Measurements from ENCODE around the gene CCT5. TPM values are rescaled to one million over a fixed set of nuclear protein-coding genes. Genes with fewer than 3 reads are reported as not detected.

Gene CCT5
- total RNA-seq, 2 donors from 2014 or later: 110 to 135 TPM

- Histone ChIP-seq H3K9me3 (no peaks in the 10 kb centered on the region), H3K27ac (no peak overlapping the region), H3K36me3 (peaks cover 4% of the 10 kb centered on the region), H3K4me1 (ENCODE audit: control insufficient read depth in 1 of 2, low read depth in 2 of 2) (peaks cover 15 to 24% of the 10 kb centered on the region in 2 donors), H3K4me3 (peak overlapping the region; percentile 93), H3K27me3 (replicated peaks; ENCODE audit: insufficient read depth) (no peaks in the 10 kb centered on the region)
- TF ChIP-seq CTCF (IDR thresholded peaks at IDR 0.05): no peak
- ATAC-seq (ENCODE audit: insufficient number of reproducible peaks, low FRiP score, low read depth) (no peak), DNase-seq (ENCODE audit: low spot score) (no peak)
These were observed 1.3 kb downstream of the CCT5 start for GRCh38 chr5:10251405-10251804.

DNA sequence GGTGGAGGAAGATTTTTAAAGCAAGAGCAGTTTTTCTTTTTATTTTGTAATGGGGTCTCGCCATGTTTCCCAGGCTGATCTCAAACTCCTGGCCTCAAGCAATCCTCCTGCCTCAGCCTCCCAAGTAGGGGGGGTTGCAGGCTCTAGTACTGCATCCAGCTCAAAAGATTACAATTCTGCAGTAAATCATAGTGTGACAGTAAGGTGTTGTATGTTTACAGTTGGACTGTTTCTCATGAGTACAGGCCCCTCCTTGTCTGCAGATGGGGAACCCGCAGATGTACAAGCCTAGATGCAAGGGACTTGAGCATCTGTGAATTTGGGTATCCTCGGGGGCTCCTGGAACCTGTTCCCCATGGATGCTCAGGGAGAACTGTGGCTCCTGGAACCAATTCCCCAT lies 3.3 kb downstream of the CCT5 start:
- Histone ChIP-seq H3K27me3 (replicated peaks; ENCODE audit: insufficient read depth) (no peaks in the 10 kb centered on the region), H3K4me3 (no peak overlapping the region), H3K9me3 (no peaks in the 10 kb centered on the region), H3K36me3 (peaks cover 22% of the 10 kb centered on the region), H3K27ac (no peak overlapping the region), H3K4me1 (ENCODE audit: control insufficient read depth in 1 of 2, low read depth in 2 of 2) (peaks cover 15 to 22% of the 10 kb centered on the region in 2 donors)
- ATAC-seq (ENCODE audit: insufficient number of reproducible peaks, low FRiP score, low read depth) (no peak), DNase-seq (ENCODE audit: low spot score) (no peak)
- no peak for TF ChIP-seq CTCF (IDR thresholded peaks at IDR 0.05)

GRCh38 chr5:10254686-10255085 lies 4.6 kb downstream of the CCT5 start:
- Histone ChIP-seq H3K9me3 (no peaks in the 10 kb centered on the region), H3K4me1 (ENCODE audit: control insufficient read depth in 1 of 2, low read depth in 2 of 2) (peaks cover 12 to 15% of the 10 kb centered on the region in 2 donors), H3K27ac (no peak overlapping the region), H3K4me3 (no peak overlapping the region), H3K27me3 (replicated peaks; ENCODE audit: insufficient read depth) (no peaks in the 10 kb centered on the region), H3K36me3 (peaks cover 35% of the 10 kb centered on the region)
- ATAC-seq (ENCODE audit: insufficient number of reproducible peaks, low FRiP score, low read depth): no peak
- TF ChIP-seq CTCF (IDR thresholded peaks at IDR 0.05): no peak
- DNase-seq (ENCODE audit: low spot score): no peak

GRCh38 chr5:10257870-10258269 lies 7.8 kb downstream of the CCT5 start:
- peaks cover 52% of the 10 kb centered on the region for H3K36me3 ChIP-seq
- no peak for TF ChIP-seq CTCF (IDR thresholded peaks at IDR 0.05)
- H3K4me1 ChIP-seq (ENCODE audit: control insufficient read depth in 1 of 2, low read depth in 2 of 2): no peaks in the 10 kb centered on the region
- no peak for DNase-seq (ENCODE audit: low spot score)
- no peak overlapping the region for H3K27ac ChIP-seq
- ATAC-seq (ENCODE audit: insufficient number of reproducible peaks, low FRiP score, low read depth): no peak
- H3K9me3 ChIP-seq: no peaks in the 10 kb centered on the region
- H3K4me3 ChIP-seq: no peak overlapping the region
- no peaks in the 10 kb centered on the region for H3K27me3 ChIP-seq (replicated peaks; ENCODE audit: insufficient read depth)

- ATAC-seq (ENCODE audit: insufficient number of reproducible peaks, low FRiP score, low read depth): no peak
- no peaks in the 10 kb centered on the region for H3K4me1 ChIP-seq (ENCODE audit: control insufficient read depth in 1 of 2, low read depth in 2 of 2)
- no peaks in the 10 kb centered on the region for H3K9me3 ChIP-seq
- peaks cover 64% of the 10 kb centered on the region for H3K36me3 ChIP-seq
- no peak for DNase-seq (ENCODE audit: low spot score)
- no peaks in the 10 kb centered on the region for H3K27me3 ChIP-seq (replicated peaks; ENCODE audit: insufficient read depth)
- no peak overlapping the region for H3K27ac ChIP-seq
- TF ChIP-seq CTCF (IDR thresholded peaks at IDR 0.05): no peak
- H3K4me3 ChIP-seq: no peak overlapping the region
These were observed 9.8 kb downstream of the CCT5 start for GRCh38 chr5:10259899-10260298.

All from thoracic aorta (tissue), 2 donors.